ENCODE results near the gene DYNC2LI1.

The DYNC2LI1 gene

DNA sequence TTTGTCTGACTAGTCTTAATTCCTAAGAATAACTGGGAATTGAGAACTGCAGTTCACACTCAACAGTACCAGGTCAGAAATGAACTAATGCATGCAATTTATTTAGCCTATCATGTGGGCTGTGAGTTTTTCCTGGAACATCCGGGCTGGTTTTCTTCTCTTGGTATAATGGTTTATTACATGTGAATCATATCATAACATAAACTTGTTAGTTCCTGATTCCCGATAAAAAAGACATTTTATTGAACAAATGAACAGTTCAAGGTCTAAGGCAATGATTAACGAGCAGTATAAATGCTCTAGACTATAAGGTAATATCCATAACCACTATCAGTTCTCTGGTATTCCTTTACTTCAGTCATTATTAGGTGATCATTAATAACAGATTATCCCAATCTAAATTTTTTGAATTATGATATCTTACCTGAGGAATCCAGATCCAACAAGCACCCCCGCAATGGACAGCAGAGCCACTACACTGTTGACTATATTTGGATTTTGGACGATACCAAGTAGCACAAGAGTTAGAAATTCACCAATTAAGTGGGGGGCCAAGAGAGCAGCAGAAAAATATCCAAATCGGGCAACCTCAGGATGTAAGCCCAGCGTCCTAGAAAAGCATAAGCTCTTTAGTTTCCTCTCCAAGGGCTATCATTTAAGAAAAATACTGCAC, 45.8 kb downstream of the DYNC2LI1 start:
- no peak for DNase-seq

- no peak for DNase-seq
Observed at GRCh38 chr2:43822839-43823238, 49.0 kb downstream of the DYNC2LI1 start.

DNA sequence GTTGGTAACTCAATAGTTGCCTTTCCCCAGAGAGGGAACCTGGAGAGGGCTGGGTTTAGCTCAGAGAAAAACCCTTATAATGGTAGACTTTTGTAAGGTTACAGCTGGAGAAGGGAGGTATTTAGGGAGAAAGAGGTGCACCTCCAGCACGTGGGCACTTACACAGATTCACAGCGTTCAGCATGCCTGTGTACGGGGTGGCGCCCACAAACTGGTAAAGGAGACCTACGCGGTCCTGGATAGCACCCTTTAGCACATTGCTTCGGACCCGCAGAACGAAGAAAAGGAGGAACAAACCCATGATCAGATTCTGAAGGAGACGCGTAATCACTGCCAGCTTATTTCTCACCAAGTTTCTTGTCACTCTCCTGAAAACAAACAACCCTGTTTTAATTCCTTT, 49.9 kb downstream of the DYNC2LI1 start:
- no peak for DNase-seq

DNA sequence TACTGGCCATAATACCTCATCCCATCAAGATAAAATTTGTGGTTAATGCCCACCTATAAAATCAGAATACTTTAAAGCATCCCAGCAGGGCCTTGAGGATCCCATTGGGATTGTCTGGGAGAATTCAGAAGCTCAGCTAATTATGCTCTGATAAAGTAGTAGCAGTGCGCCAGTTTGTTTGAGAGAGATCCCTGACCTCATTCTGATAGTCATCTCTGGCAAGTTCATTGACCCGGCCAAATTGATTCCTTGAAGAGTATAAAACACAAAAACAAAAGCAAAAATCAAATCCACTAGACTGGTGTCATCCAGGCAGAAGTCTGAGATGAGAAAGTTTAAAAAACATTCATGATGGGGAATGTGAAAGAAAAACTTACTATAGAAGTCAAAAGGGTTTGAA, 50.7 kb downstream of the DYNC2LI1 start:
- DNase-seq = no peak

- DNase-seq = no peak
Observed at GRCh38 chr2:43824951-43825493, 51.2 kb downstream of the DYNC2LI1 start.

- DNase-seq = no peak
Observed at GRCh38 chr2:43825841-43826240, 52.0 kb downstream of the DYNC2LI1 start.

- DNase-seq = no peak
Observed at GRCh38 chr2:43826305-43827250, 52.7 kb downstream of the DYNC2LI1 start.

GRCh38 chr2:43831543-43832294, 57.9 kb downstream of the DYNC2LI1 start:
- no peak for DNase-seq

- DNase-seq = no peak
Observed at GRCh38 chr2:43832457-43832856, 58.6 kb downstream of the DYNC2LI1 start.

DNA sequence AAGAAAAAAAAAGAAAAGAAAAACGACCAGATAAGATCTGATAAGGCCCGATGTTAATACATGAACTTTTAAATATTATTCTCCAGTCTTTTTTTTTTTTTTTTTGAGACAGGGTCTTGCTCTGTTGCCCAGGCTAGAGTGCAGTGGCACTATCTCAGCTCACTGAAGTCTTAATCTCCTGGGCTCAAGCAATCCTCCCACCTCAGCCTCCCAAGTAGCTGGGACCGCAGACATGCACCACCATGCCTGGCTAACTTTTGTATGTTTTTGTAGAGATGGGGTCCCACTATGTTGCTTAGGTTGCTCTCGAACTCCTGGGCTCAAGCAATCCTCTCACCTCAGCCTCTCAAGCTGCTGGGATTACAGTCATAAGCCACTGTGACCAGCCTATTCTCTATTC, 63.2 kb downstream of the DYNC2LI1 start:
- DNase-seq = no peak

GRCh38 chr2:43837831-43838559, 64.2 kb downstream of the DYNC2LI1 start:
- no peak for DNase-seq

- DNase-seq = no peak
Observed at GRCh38 chr2:43838560-43839267, 64.9 kb downstream of the DYNC2LI1 start, which contains the start of the genes ABCG5 and ABCG8. TSS of gene ABCG5 (minus strand) at chr2:43838839. CDS start at chr2:43838679, 160 bp downstream. TSS of gene ABCG8 (plus strand) at chr2:43838971. CDS start at chr2:43839054, 83 bp downstream.

DNA sequence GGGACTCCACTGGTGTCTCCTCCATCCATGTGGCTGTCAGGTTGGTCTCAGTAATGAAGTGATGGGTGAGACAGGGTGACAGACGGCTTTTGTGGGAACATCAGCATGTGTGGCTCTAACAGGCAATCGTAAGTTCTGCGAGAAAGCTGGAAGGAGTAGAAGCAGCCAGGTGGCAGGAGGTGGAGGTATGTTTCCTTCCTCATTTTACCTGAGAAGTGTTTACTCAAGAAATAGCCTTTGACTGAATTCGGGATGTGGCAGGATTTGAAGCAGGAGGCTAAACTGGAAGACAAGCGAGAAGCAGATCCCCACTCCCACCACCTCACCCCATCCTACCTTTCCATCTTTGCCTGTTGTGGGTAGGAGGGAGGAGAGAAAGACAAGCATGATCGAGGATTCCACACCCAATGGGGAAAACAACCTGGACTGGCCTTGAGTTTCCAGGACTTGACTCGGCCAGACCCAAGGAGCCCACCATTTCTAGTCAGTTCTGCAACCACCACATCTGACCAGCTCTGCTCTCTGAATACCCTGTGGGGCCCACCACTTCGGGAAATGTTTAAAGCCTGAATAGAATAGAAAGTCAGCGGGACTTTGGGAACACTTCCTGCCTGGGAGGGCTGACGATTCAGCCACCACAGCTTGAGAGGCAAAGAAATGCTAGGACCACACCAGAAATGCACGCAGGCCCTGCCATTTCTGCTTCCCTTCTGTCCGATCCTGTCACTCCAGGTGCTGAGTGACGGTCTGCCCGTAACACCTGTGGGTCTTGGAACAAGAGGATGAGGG, 66.1 kb downstream of the DYNC2LI1 start:
- DNase-seq = no peak

DNA sequence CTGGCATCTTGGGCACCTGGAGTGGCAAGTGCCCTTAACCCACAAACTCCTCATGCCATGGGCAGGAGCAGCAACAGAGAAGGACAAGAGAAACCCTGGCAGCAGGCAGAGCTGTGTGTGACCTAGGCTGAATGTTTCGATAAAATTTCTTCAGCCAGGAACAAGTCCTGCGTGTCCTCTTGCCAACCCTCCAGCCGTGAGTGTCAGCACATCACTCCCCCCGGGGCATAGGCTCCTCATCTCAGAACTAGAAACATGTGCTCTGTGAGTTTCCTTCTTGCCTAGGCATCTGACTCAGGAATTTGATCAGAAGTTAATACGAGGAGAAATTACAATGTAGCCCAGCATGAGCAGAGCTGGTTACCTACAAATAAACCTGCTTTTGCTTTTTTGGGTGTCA, 67.1 kb downstream of the DYNC2LI1 start:
- no peak for DNase-seq

DNA sequence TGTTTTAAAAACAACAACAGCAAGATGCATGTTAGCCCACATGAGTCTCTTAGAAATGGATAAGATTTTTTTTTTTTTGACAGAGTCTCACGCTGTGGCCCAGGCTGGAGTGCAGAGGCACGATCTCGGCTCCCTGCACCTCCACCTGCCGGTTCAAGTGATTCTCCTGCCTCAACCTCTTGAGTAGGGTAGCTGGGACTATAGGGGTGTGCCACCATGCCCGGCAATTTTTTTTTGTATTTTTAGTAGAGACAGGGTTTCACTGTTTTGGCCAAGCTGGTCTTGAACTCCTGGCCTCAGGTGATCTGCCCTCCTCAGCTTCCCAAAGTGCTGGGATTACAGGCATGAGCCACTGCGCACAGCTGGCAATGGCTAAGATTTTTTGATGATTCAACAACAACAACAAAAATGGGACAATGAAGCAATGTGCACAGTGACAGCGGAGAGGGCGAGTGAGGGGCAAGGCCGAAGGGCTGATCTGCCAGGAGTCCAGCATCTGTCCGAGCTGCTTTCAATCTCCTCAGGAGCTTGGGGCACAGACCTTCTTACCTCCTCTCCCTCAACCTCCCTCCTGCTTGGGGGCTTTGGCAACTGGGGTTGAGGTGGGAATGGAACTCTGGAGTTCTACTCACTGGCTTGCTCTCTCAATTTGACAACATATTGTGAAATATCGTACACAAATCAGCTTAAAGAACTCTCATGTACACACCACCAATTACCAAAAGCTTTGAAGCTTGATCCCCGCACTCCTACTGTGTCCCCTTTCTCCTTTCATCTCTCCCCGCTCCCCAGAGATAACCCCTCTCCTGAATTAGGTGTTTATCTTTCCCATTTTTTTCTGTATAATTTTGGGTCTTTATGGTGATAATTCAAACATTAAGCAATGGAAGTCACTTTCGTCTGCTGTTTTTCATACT, 68.4 kb downstream of the DYNC2LI1 start:
- DNase-seq = no peak

DNA sequence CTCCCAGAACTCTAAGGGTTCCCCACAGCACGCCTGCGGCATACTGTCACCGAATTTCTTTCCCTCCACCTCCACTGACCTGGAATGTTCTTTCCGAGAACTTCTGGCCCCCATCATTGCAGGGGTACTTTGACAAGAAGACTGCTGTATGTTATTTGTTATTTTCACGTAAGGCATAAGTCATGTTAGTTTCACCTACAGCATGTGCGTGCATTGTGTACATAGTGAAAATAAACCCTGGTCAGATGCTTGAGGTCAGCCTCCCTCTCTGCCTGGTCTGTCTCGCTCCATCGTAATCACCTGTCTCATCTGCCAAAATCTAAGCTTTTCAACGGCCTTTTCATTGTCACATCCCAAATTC, 69.0 kb downstream of the DYNC2LI1 start:
- DNase-seq = no peak

DNA sequence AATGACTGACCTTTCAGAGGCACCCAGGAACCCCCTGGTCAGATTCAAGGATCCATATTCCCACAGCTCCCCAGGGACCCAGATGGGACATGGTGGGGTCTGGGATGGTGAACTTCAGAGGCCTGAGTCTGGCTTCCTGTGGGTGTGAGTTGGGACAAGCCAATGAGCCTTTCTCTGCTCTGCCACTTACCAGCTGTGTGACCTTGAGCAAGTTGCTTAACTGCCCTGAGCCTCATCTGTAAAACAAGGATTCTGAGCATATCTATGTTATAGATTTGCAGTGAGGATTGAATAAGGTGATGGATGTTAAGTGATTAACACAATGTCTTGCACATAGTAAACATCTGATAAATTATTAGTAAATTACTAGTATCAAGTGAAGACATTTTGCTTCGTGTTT, 71.3 kb downstream of the DYNC2LI1 start:
- DNase-seq = no peak

DNA sequence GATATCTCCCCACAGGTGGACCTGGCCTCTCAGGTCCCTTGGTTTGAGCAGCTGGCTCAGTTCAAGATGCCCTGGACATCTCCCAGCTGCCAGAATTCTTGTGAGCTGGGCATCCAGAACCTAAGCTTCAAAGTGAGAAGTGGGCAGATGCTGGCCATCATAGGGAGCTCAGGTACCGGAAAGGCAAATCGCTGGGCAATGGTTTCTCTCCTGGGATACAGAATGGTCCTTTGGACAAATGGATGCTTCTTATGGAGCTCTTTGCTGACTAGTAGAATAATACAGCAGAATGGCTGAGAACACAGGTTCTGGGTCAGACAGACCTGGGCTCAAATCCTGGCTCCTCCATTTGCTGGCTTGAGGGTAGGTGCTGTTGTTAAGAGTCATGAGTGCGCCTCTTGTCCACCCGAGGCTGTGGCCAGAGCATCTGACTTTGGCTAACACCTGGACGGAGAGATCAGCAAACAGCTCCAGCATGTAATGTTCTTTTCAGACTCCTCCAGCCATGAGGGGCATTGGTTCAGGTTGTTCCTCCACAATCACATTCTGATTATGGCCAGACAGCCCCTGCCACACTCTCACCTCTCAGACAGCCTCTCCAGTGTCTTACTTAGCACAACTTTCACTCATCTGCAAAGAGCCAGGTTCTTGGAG, 72.4 kb downstream of the DYNC2LI1 start:
- no peak for DNase-seq

GRCh38 chr2:43848214-43848613, 74.4 kb downstream of the DYNC2LI1 start:
- no peak for DNase-seq
